Effector memory CD4-positive, alpha-beta T cell (primary cell): Measurements from ENCODE around the gene COL21A1.

Experiments used
- DNase-seq, 3 donors: peaks; one replicate each; pipeline ENCODE4 v3.0.0-alpha.2; 2020
- H3K27ac ChIP-seq: 2 replicates; pipeline ENCODE4 v1.7.0; 2013; ENCODE audit warnings: mild to moderate bottlenecking, low read length, moderate library complexity; ENCODE audit not compliant: insufficient read depth, poor library complexity, severe bottlenecking
- H3K27me3 ChIP-seq: replicated peaks from 2 replicates; pipeline ENCODE4 v1.7.0; 2013; ENCODE audit warnings: mild to moderate bottlenecking, low read length; ENCODE audit not compliant: insufficient read depth, control insufficient read depth, poor library complexity, severe bottlenecking
- H3K36me3 ChIP-seq: 2 replicates; pipeline ENCODE4 v1.7.0; 2013; ENCODE audit warnings: mild to moderate bottlenecking, low read length, moderate library complexity; ENCODE audit not compliant: control insufficient read depth, insufficient read depth
- H3K4me1 ChIP-seq: 2 replicates; pipeline ENCODE4 v1.7.0; 2013; ENCODE audit warnings: low read length, mild to moderate bottlenecking; ENCODE audit not compliant: control insufficient read depth, insufficient read depth, poor library complexity, severe bottlenecking
- H3K4me3 ChIP-seq: 2 replicates; pipeline ENCODE4 v1.7.0; 2013; ENCODE audit warnings: low read length, low read depth, mild to moderate bottlenecking; ENCODE audit not compliant: insufficient read depth, poor library complexity, severe bottlenecking
- H3K9me3 ChIP-seq: 2 replicates; pipeline ENCODE4 v1.7.0; 2013; ENCODE audit warnings: mild to moderate bottlenecking, low read length, moderate library complexity; ENCODE audit not compliant: control insufficient read depth

Gene COL21A1

DNA sequence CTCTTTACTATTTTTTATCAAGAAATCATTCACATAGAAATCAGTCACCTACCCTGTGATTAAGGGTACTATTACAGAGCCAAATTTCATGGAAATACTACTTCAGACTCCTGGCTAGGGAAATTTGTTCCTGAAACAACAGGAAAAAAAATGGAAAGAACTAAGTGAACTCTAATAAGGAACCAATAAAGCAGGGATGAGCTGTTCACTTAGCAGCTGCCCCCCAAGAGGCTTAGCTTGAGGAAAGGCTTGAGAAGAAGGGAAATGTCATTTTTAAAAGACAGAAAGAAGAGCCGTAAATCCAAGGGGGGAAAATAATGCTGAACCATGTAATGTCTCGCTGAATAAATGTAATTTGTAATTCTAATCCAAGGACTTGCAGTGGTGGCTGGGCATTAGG is 88.8 kb downstream of the COL21A1 start:
- Histone ChIP-seq H3K4me1 (no peaks in the 10 kb centered on the region), H3K27ac (no peak overlapping the region), H3K36me3 (no peaks in the 10 kb centered on the region), H3K27me3 (no peaks in the 10 kb centered on the region), H3K9me3 (no peaks in the 10 kb centered on the region), H3K4me3 (no peak overlapping the region)
- DNase-seq, result no peak

DNA sequence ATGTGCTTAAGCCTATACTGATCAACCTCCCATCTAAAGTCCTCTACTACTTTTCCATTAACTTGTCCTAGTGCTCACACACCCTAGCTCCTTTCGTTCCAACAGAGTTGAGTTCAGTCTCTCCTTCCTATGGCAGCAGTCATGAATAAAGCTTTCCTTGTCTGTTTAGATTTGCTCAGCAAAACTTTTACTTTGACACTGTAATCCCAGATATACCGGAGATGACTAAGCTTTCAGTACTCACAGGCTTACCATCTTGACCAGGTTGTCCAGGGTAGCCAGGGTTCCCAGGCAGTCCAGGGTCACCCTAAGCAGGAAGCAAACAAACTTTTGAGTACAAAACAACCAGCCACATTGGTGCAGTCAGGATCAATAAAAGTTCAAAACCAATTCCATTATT is 90.7 kb downstream of the COL21A1 start:
- no peak overlapping the region for H3K27ac ChIP-seq
- H3K36me3 ChIP-seq, result no peaks in the 10 kb centered on the region
- H3K4me1 ChIP-seq, result no peaks in the 10 kb centered on the region
- no peaks in the 10 kb centered on the region for H3K9me3 ChIP-seq
- no peak for DNase-seq
- no peak overlapping the region for H3K4me3 ChIP-seq
- no peaks in the 10 kb centered on the region for H3K27me3 ChIP-seq

DNA sequence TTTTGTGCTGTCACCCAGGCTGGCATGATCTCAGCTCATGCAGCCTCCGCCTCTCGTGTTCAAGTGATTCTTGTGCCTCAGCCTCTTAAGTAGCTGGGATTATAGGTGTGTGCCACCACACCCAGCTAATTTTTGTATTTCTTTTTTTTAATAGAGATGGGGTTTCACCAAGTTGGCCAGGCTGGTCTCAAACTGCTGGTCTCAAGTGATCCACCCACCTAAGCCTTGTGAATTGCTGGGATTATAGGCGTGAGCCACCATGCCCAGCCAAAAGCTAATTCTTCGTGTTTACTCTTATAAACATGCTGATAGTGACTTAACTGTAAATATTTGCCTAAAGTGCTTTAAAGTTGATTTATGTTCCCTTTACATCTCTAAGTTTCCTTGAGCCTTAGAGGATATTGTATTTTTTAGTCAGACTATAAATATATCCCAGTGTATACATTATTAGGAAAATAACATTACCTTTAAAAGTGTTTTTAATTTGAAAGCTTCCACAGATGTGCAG is 91.7 kb downstream of the COL21A1 start:
- Histone ChIP-seq H3K27ac (no peak overlapping the region), H3K36me3 (no peaks in the 10 kb centered on the region), H3K4me3 (no peak overlapping the region), H3K27me3 (no peaks in the 10 kb centered on the region), H3K9me3 (no peaks in the 10 kb centered on the region), H3K4me1 (no peaks in the 10 kb centered on the region)
- no peak for DNase-seq

DNA sequence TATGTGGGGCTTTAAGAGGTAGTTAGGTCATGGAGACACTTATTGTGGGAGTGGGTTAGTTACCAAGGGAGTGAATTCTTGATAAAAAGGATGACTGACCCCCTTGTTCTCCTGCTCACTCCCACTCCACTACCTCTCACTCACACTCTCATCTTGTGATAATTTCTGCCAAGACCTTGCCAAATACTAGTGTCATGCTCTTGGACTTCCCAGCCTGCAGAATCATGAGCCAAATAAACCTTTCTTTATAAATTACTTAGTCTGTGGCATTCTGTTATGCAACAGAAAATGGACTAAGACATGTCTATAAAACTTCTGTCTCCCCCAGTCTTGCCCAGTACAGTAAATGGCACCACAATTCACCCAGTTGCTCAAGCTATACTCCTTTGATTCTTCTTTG is 93.3 kb downstream of the COL21A1 start:
- Histone ChIP-seq H3K27me3 (no peaks in the 10 kb centered on the region), H3K4me3 (no peak overlapping the region)
- no peak for DNase-seq

DNA sequence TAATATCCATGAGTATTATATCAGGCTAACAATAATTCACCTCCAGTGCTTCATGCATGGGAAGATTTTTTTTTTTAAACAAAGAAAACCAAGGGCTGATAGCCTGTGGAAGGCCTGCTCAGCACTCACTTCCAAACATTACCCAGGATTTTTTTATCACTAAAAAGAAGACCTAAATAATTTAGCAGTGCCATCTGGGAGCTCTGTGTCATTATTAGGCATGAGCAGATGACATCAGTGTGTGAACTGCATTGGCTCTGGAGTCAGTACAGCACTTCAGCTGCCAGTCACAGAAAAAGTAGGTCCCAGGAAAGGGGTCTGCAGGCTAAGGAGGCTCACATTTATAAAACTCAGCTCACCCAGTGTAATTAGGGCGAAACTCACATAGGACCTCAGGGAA is 94.8 kb downstream of the COL21A1 start:
- no peaks in the 10 kb centered on the region for H3K27me3 ChIP-seq
- H3K4me3 ChIP-seq, result no peak overlapping the region
- DNase-seq, result no peak
- H3K9me3 ChIP-seq, result no peaks in the 10 kb centered on the region
- no peaks in the 10 kb centered on the region for H3K36me3 ChIP-seq
- no peaks in the 10 kb centered on the region for H3K4me1 ChIP-seq
- no peak overlapping the region for H3K27ac ChIP-seq

More for the DNA sequence above, 93.3 kb downstream of the COL21A1 start:
- no peaks in the 10 kb centered on the region for H3K9me3 ChIP-seq
- H3K27ac ChIP-seq, result no peak overlapping the region
- no peaks in the 10 kb centered on the region for H3K36me3 ChIP-seq
- no peaks in the 10 kb centered on the region for H3K4me1 ChIP-seq

DNA sequence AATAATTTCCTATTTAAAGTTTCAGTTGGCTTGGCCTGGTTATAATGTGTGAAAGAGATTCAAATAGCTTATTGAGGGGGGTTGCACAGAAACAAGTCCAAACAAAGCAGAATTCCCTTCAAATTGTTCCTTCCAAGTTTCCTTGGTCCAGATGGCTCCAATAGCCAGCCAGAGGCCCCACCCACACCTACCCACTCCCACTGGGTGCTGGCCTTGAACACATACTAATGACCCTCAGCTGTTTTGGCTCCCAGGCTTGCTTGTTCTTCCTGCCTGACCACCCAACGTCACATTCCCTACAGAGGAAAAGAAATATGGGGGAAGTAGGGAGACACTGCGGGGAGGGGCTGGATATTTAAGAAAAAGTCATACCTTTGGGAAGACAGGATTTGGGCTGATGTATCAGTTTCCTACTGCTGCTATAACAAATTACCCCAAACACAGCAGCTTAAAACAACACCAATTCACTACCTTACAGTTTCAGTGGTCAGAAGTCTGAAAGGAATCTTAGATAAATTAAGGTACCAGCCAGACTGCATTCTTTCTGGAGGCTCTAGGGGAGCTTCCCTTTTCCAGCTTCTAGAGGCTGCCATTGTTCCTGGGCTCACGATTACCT is 95.7 kb downstream of the COL21A1 start:
- Histone ChIP-seq H3K36me3 (no peaks in the 10 kb centered on the region), H3K4me1 (no peaks in the 10 kb centered on the region), H3K27me3 (no peaks in the 10 kb centered on the region), H3K27ac (no peak overlapping the region), H3K4me3 (no peak overlapping the region), H3K9me3 (no peaks in the 10 kb centered on the region)
- DNase-seq, result no peak

DNA sequence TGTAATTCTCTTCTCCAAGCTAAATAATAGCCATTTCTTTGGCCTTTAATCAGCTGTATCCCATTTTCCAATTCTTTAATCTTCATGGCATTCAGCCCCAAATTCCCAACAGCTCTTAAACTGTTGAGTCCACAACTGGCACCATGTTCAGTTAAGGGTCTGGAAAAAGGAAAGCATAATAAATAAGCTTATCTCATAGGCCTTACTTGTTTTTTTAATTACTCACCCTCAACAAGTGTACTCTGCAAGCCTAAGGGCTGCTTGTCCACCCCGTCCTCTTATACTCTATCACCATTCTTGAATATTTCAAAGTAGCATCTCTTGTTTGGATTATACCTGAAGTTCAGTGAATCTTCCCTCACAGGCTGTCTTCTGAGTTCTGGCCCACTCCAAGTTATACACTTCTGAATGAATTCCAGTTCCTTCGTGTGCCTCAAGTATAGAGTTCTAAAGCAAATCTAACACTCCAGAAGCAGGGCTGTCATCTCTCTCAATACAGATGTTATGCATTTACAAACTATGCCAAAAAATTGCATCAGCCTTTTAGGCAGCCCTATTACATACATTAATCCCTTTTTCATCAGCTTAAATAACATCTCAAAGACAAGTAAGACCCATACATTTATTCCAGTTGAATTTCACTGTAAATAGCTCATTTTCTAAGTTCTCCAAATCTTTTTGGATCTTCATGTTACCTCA is 98.7 kb downstream of the COL21A1 start:
- Histone ChIP-seq H3K36me3 (no peaks in the 10 kb centered on the region), H3K4me3 (no peak overlapping the region), H3K9me3 (no peaks in the 10 kb centered on the region), H3K27me3 (no peaks in the 10 kb centered on the region), H3K27ac (no peak overlapping the region), H3K4me1 (no peaks in the 10 kb centered on the region)
- DNase-seq, result no peak

DNA sequence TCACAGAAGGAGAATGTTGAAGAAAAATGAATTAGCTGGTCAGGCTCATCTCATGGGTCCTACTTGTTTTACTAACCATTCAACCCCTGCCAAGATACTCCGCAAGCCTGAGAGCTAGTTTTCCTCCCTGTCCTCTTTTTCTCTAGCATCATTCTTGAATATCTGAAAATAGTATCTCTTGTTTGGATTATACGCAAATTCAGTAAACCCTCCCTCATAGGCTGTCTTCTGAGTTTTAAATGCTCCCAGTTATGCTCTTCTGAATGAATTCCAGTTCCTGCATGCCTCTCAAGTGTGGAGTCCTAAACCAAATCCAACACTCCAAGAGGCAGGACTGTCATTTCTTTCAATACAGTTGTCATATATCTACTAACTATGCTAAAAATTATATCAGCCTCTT is 99.6 kb downstream of the COL21A1 start:
- no peak for DNase-seq
- Histone ChIP-seq H3K27ac (no peak overlapping the region), H3K9me3 (no peaks in the 10 kb centered on the region), H3K36me3 (no peaks in the 10 kb centered on the region), H3K27me3 (no peaks in the 10 kb centered on the region), H3K4me3 (no peak overlapping the region), H3K4me1 (no peaks in the 10 kb centered on the region)

DNA sequence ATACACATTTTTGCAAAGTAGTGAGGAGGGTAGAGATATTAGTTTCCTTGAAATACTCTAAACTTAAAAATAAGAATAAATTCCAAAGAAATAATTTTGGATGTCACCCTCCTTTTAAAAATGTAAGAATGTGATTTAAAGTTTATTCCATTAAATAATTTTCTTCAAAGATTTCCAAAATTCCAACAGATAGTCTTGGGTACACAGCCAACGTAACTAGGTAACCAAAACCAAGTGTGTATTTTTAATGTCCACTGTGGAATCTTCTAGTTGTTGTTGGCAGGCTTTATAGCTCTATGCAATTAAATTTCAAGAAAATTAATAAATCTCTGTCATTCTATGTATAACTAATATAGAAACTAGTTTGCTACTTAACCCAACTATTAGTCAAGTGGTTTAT is 101.3 kb downstream of the COL21A1 start:
- no peak overlapping the region for H3K4me3 ChIP-seq
- no peaks in the 10 kb centered on the region for H3K36me3 ChIP-seq
- H3K4me1 ChIP-seq, result no peaks in the 10 kb centered on the region
- no peak for DNase-seq
- no peaks in the 10 kb centered on the region for H3K27me3 ChIP-seq
- no peak overlapping the region for H3K27ac ChIP-seq
- no peaks in the 10 kb centered on the region for H3K9me3 ChIP-seq

DNA sequence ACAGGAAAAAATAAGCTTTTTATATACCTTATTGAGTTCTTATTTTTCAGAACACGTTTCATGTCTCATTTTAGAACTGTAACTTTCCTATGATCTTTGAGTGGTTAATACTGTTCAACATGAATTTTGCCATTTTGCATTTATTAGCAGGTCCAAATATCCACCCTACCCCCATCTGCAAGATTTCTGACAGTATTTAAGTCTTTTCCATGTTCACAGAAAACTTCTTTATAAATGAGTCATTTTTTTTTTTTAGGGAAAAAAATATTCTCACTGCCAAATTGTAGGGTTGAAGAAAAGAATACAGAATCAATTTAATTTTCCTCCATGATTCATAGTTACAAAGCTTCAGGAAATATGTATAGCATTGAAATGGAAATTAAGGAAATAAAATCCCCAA is 101.8 kb downstream of the COL21A1 start:
- no peak overlapping the region for H3K27ac ChIP-seq
- no peaks in the 10 kb centered on the region for H3K27me3 ChIP-seq

More for the DNA sequence above, 101.8 kb downstream of the COL21A1 start:
- Histone ChIP-seq H3K4me1 (no peaks in the 10 kb centered on the region), H3K4me3 (no peak overlapping the region), H3K36me3 (no peaks in the 10 kb centered on the region), H3K9me3 (no peaks in the 10 kb centered on the region)
- DNase-seq, result no peak
